ENCODE results near the gene AP2A1. TPM values are rescaled to one million over a fixed set of nuclear protein-coding genes. Genes with fewer than 3 reads are reported as not detected.
A peak's percentile ranks its signal among the peaks of the same experiment; 100 is the strongest.

AP2A1 gene
- total and polyA plus RNA-seq, 2 of the 13 experiments (the other 11 are each of a cell fraction or from before 2014, with no cell fraction given) = 22.7 to 39.7 TPM

- TF ChIP-seq ZNF235 (CRISPR knock-in tag; IDR thresholded peaks at IDR 0.05; ENCODE audit: borderline replicate concordance) (no peak), TAF1 (CRISPR knock-in tag; IDR thresholded peaks at IDR 0.05) (peak; percentile 69; the same call in 1 of the 2 replicates), SALL1 (CRISPR knock-in tag; IDR thresholded peaks at IDR 0.05) (peak; percentile 41; the same call in 1 of the 2 replicates), ZNF143 (CRISPR knock-in tag; IDR thresholded peaks at IDR 0.05) (peak; percentile 91), ASH2L (IDR thresholded peaks at IDR 0.05; ENCODE audit: insufficient read length, low read depth, low read length) (peak; percentile 69), E2F1 (CRISPR knock-in tag; IDR thresholded peaks at IDR 0.05) (peak; percentile 80), ZNF709 (CRISPR knock-in tag; IDR thresholded peaks at IDR 0.05) (no peak), NR2F1 (CRISPR knock-in tag; IDR thresholded peaks at IDR 0.05) (no peak), ZBTB25 (CRISPR knock-in tag; IDR thresholded peaks at IDR 0.05) (peak; percentile 40; the same call in 1 of the 2 replicates), STAT5B (CRISPR knock-in tag; IDR thresholded peaks at IDR 0.05) (0 out of 2 replicates have a peak, but pooled peaks have one; percentile 43), SALL2 (CRISPR knock-in tag; IDR thresholded peaks at IDR 0.05) (peak; percentile 65; the same call in 1 of the 2 replicates), ZSCAN21 (CRISPR knock-in tag; IDR thresholded peaks at IDR 0.05; ENCODE audit: borderline replicate concordance) (peak; percentile 40; the same call in 1 of the 2 replicates), PRDM10 (CRISPR knock-in tag; IDR thresholded peaks at IDR 0.05; ENCODE audit: low read depth) (0 out of 2 replicates have a peak, but pooled peaks have one; percentile 20), MTF2 (CRISPR knock-in tag; IDR thresholded peaks at IDR 0.05; ENCODE audit: borderline replicate concordance) (no peak), JUNB (CRISPR knock-in tag; IDR thresholded peaks at IDR 0.05; ENCODE audit: borderline replicate concordance) (no peak), ZNF12 (CRISPR knock-in tag; IDR thresholded peaks at IDR 0.05) (no peak), DMAP1 (CRISPR knock-in tag; IDR thresholded peaks at IDR 0.05) (peak; percentile 60; the same call in 1 of the 2 replicates), HMGXB4 (CRISPR knock-in tag; IDR thresholded peaks at IDR 0.05; ENCODE audit: borderline replicate concordance in 1 of 2, low read depth in 1 of 2) (peak; percentile 58 to 75; a peak in 2 of 4 replicates)
These were observed 51.3 kb downstream of the AP2A1 start, which contains the start of gene MED25 (continued) for GRCh38 chr19:49817964-49818648.
